HG02970 (cell line): ENCODE data around the gene BSDC1.
A peak's percentile ranks its signal among the peaks of the same experiment; 100 is the strongest.
"Not testable (repeated sequence)": the region's sequence is repeated elsewhere in the genome, so short reads cannot be mapped to it uniquely, and the experiment has no call there.

Source experiments
- ATAC-seq: cut with Tn5 transposase; IDR thresholded peaks from one replicate; pipeline ENCODE4 v1.9.1; 2021; ENCODE audit warnings: mild to moderate bottlenecking, moderate library complexity, moderate number of reproducible peaks; ENCODE audit not compliant: unreplicated experiment, low FRiP score

The BSDC1 gene

GRCh38 chr1:32361308-32361673 lies 33.0 kb downstream of the BSDC1 start:
- ATAC-seq = no peak

GRCh38 chr1:32358435-32358834 lies 35.8 kb downstream of the BSDC1 start:
- ATAC-seq = no peak

- ATAC-seq = no peak
Observed at GRCh38 chr1:32357614-32358013, 36.6 kb downstream of the BSDC1 start.

GRCh38 chr1:32356478-32356877 lies 37.8 kb downstream of the BSDC1 start:
- no peak for ATAC-seq

GRCh38 chr1:32355778-32356177 lies 38.5 kb downstream of the BSDC1 start:
- not testable (repeated sequence) for ATAC-seq

- ATAC-seq = no peak
Observed at GRCh38 chr1:32353886-32354570, 40.2 kb downstream of the BSDC1 start.

- no peak for ATAC-seq
Observed at GRCh38 chr1:32353431-32353830, 40.8 kb downstream of the BSDC1 start.

- no peak for ATAC-seq
Observed at GRCh38 chr1:32352831-32353383, 41.3 kb downstream of the BSDC1 start.

GRCh38 chr1:32352239-32352745 lies 41.9 kb downstream of the BSDC1 start:
- ATAC-seq = no peak

GRCh38 chr1:32351399-32352238 lies 42.6 kb downstream of the BSDC1 start:
- peak; percentile 85 for ATAC-seq

GRCh38 chr1:32350785-32351398 lies 43.3 kb downstream of the BSDC1 start:
- ATAC-seq = peak; percentile 38

- no peak for ATAC-seq
Observed at GRCh38 chr1:32349211-32349708, 45.0 kb downstream of the BSDC1 start.

GRCh38 chr1:32346532-32347157 lies 47.6 kb downstream of the BSDC1 start:
- no peak for ATAC-seq

GRCh38 chr1:32345289-32345827 lies 48.9 kb downstream of the BSDC1 start:
- no peak for ATAC-seq

- ATAC-seq = no peak
Observed at GRCh38 chr1:32342704-32343103, 51.5 kb downstream of the BSDC1 start.

GRCh38 chr1:32341971-32342370 lies 52.3 kb downstream of the BSDC1 start:
- no peak for ATAC-seq

GRCh38 chr1:32341186-32341757 lies 53.0 kb downstream of the BSDC1 start:
- no peak for ATAC-seq

GRCh38 chr1:32339363-32339978 lies 54.8 kb downstream of the BSDC1 start:
- ATAC-seq = no peak

- ATAC-seq = no peak
Observed at GRCh38 chr1:32338637-32339145, 55.5 kb downstream of the BSDC1 start.
